GM18873 (cell line): ENCODE results near the gene SLF1.

Experiments used
- ATAC-seq: cut with Tn5 transposase; IDR thresholded peaks from one replicate; pipeline ENCODE4 v1.9.1; 2021; ENCODE audit warnings: mild to moderate bottlenecking, moderate library complexity, moderate number of reproducible peaks; ENCODE audit not compliant: unreplicated experiment, low FRiP score

SLF1 gene

GRCh38 chr5:94707359-94707758 is 88.9 kb downstream of the SLF1 start:
- ATAC-seq = no peak

DNA sequence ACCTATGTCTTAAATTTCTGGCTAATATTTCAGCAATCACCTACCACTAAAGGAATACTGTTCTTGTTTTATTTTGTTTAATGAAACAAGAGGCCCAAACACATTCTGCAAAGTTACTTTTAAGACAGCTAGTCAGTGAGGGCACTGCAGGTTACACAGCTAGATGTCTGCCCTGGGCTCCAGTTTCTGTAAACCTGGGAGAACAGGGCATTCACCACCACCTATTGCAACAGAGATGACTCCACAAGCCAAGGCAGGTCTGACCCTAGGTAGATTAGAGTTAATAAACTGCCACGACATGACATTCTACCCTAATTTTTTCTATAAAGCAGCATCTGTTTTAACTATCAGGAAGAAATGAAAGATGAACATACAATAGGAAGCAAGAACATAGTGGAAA is 90.8 kb downstream of the SLF1 start:
- no peak for ATAC-seq

GRCh38 chr5:94711785-94712184 is 93.3 kb downstream of the SLF1 start:
- no peak for ATAC-seq

DNA sequence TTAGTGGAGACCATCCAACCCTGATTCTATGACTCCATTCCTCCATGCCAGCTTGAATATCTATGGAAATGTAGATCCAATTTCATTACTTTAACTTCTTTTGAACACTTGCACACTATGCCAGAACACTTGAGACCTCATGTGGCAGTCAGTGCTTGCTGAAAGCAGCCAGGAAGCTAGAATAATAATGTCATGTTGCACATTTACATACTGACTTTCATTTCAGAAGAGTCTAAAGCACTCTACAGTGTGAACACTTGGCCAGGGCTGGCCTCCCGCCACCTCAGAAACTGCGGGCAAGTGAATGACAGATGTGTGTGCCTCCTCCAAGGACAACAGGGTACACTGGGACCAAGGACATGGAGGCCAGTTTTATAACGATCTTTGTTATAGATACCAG is 97.3 kb downstream of the SLF1 start:
- ATAC-seq = no peak

DNA sequence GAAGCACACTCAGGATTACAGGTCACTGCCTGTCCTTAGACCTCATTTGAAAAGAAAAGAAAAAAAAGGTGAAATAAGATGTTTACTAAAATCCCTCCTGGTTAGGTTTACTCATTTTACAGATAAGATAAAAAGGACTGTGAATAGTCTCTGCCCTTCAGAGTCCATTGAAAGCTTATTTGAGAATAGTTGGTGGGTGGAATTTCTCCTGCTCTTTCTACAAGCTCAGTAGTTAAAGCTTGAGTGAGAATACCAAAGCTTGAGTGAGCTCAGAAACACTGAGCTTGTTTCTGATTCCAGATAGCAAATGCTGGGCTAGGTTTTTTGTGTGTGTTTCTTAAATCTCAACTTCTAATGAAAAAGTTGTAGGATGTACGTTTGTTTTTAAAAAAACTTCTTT is 106.7 kb downstream of the SLF1 start:
- ATAC-seq = no peak

DNA sequence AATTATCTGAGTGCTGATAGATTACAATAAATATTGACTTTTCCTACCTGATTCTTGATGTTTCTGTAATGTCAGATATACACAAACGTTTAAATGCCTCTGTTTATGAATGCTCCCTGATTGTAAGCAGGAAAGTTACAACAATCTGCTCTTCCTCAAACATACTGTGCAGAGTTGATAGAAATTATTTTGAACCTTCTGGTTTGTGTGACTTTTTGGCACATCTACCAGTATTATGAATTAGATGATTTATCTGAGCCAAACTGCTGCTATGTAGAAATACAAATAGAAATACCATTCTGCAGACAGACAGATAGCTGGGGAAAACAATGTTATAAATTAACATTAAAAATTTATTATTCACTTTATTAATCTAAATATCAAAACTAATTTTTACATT is 113.0 kb downstream of the SLF1 start:
- ATAC-seq = no peak

- no peak for ATAC-seq
Observed at GRCh38 chr5:94736498-94736897, 118.0 kb downstream of the SLF1 start.

- ATAC-seq = no peak
Observed at GRCh38 chr5:94740286-94740685, 121.8 kb downstream of the SLF1 start.

- ATAC-seq = no peak
Observed at GRCh38 chr5:94742852-94743251, 124.4 kb downstream of the SLF1 start.

- no peak for ATAC-seq
Observed at GRCh38 chr5:94744906-94745305, 126.4 kb downstream of the SLF1 start.

DNA sequence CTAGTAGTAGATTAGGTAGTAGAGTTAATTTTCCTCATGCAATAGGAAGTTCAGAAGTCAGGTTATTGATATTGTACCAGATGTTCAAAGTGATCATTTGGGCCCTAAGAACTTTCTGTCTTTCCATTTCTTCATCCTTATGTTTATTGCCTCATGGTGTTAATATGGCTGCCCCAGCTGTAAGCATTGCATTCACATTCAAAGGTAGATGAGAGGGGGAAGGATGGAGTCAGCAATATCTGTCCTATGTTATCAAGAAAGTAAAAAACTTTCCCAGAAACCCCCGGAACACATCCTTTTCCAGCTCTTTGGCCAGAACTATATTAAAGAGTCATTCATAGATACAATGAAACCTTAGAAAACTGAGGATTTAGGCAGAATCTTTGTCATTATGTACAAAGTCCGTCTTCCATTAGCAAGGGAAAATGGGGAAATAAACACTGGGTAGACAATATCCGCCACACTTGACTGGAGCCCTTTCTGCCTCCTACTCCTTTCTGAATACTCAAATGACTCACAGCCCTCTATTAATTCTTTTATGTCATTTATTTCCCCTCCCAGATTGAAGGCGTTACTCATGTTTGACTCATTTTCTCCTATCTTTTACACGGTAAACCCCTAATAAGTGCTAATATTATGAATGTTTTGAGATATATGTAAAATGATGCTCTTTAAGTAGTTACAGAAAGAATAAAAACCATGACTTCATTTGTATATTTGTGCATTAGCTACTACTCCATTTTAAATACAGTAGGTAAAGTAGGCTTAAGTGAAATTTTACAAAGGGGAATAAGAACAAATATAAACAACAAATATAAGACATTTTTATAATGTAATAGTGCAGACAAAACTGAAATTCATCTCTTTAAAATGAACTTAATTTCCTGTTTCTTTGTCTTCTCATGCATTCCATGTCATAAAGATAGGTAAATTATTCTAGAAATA is 127.6 kb downstream of the SLF1 start:
- peak; percentile 85 for ATAC-seq

DNA sequence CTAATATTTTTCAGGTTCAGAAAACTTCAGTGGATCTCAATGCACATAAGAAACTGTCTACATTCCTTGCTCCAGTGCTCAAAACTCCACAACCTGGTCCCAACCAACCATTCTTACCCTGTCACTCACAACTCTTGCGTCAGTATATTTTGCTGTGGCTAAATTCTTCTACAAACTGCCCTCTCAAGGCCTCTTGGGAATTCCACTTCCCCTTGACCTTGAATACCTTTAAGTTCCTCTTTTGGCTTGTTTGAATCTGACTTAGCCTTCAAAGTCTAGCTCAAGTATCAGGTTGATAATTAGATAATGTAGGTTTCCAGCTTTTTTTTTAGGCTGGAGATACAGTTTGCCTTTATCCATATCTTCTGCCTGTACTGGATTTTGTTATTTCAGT is 128.3 kb downstream of the SLF1 start:
- ATAC-seq = peak; percentile 56
